GM12864 (cell line): ENCODE results near the gene MAP3K4.

Experiments
- DNase-seq: peaks from one replicate; pipeline ENCODE4 v3.0.0-alpha.2; 2011; ENCODE audit warnings: low read depth
- H3K4me3 ChIP-seq: 2 replicates; pipeline ENCODE4 v1.5.1; 2011; ENCODE audit warnings: mild to moderate bottlenecking, low read depth, low read length, control low read depth
- CTCF ChIP-seq: IDR thresholded peaks from 2 replicates; pipeline ENCODE4 v1.5.1; 2011; ENCODE audit warnings: low read depth, mild to moderate bottlenecking, moderate library complexity, low read length, control low read depth, inconsistent platforms; ENCODE audit errors: missing control alignments

Gene MAP3K4

GRCh38 chr6:161053103-161053502 lies 61.5 kb downstream of the MAP3K4 start:
- no peak overlapping the region for H3K4me3 ChIP-seq
- TF ChIP-seq CTCF, result no peak
- no peak for DNase-seq

DNA sequence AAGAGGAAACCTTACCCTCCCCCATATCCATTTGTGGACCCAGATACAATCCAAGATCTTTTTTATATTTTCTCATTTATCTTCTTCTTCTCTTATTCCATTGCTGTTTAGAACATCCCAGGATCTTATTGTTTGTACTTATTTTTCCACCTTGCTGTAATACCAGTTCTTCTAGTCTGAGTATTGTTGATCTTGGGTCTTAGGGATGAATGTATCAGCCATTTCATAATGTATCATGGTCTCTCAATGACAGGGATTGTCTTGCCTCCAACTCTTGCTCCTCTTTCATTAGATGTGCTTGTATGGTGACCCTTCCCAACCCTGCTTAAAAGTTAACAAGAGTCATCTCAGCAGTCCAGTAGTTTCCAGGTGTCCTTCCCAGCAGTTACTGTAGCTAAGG lies 63.3 kb downstream of the MAP3K4 start:
- no peak for TF ChIP-seq CTCF
- DNase-seq, result no peak
- H3K4me3 ChIP-seq, result no peak overlapping the region

- TF ChIP-seq CTCF, result no peak
- DNase-seq, result no peak
- H3K4me3 ChIP-seq, result no peak overlapping the region
These were observed 64.9 kb downstream of the MAP3K4 start for GRCh38 chr6:161056451-161056850.

DNA sequence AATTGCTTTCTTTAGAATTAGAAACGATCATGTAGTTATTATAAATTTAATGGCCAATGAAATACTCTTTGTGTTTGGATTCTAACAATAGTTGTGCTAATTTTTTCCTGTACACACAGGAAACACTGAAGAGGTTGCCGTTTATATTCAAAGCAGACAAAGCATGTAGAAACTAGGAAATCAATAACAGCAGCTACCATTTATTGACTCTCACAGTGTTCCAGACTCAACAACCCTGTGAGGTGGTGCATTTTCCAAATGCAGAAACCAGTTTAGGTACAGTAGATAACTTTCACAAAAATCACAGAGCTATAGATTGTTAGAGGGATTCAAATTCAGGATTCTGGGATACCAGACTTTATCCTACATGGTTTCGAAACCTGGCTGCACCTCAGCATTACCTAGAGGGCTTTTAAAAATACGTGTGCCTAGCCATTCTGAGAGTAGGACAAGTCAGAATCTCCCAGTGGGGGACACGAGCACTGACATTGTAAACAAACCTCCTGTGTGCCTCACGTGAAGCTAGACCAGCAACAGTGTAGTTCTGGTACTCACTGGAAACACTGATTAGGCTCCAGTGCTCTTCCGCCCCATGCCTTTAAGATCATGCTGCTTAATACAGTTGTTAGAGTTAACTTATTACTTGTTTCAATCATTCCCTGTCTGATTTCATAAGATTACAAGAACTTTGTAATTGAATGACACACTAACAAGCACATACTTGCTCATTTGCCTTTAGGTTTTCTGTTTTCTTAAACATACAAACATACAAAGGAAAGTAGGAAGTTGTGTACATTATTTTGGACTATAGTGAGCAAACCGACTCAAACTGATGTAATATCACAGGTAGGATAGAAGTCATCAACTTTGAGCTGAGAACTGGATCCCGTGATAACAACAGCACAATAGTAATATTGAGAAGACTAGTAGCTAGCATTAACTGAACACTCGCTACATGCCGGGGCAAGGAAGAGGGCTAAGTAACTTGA lies 65.8 kb downstream of the MAP3K4 start:
- DNase-seq, result no peak
- H3K4me3 ChIP-seq, result no peak overlapping the region
- no peak for TF ChIP-seq CTCF

- no peak overlapping the region for H3K4me3 ChIP-seq
- no peak for TF ChIP-seq CTCF
- no peak for DNase-seq
These were observed 67.2 kb downstream of the MAP3K4 start for GRCh38 chr6:161058741-161059140.

DNA sequence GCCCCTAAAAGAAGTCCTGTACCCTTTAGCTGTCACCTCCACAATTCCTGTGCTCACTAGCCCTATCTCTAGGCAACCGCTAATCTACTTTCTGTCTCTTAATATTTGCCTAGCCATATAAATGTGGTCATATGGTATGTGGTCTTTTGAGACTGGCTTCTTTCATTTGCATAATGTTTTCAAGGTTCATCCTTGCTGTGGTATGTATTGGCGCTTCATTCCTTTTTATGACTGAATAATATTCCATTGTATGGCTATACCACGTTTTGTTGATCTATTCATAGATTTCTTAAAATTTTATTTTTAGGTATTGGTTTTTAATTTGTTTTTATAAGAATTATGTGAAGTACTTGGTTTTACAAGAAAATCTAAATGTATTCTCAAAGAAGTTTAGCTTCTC lies 70.0 kb downstream of the MAP3K4 start:
- no peak for DNase-seq
- TF ChIP-seq CTCF, result no peak
- no peak overlapping the region for H3K4me3 ChIP-seq

DNA sequence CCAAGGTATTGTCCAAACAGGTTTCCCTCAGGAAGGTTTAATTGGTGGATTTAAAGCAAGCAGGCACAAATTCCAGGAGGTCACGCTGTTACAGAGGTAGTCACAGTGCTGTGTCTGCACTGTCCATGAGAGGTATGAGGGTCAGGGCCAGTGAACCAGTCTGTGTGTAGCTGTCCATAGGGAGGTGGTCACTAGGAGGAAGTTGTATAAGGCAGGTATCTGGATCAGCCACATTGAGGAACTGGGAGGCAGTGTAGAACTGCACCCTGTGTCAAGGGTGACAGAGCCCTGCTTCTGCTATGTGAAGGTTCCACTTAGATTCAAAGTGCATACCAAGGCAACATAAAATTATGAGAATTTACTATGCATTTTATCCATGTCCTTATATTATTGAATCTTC lies 73.3 kb downstream of the MAP3K4 start:
- no peak for TF ChIP-seq CTCF

More for the DNA sequence above, 73.3 kb downstream of the MAP3K4 start:
- H3K4me3 ChIP-seq, result no peak overlapping the region
- DNase-seq, result no peak
